Stomach (tissue), 9 donors: ENCODE measurements around the gene TOX3. TPM values are rescaled to one million over a fixed set of nuclear protein-coding genes. Genes with fewer than 3 reads are reported as not detected.

Source experiments
- DNase-seq, 2 donors: peaks; one replicate each; pipeline versions ENCODE4 v3.0.0 to v3.0.0-alpha.2; 2013 to 2019
- H3K27ac ChIP-seq, 5 donors: fragments of 200-600 bp in 4 of 5; sonication (generic) in 4 of 5; one replicate each; pipeline ENCODE4 v1.5.1; 2013 to 2019; ENCODE audit warnings: mild to moderate bottlenecking in 1 of 5, moderate library complexity in 1 of 5
- H3K27me3 ChIP-seq, 3 donors: fragments of 200-600 bp; sonication (generic); one replicate each; pipeline ENCODE4 v1.5.1; 2017 to 2019; ENCODE audit warnings: mixed run types in 1 of 3
- H3K36me3 ChIP-seq, 4 donors: fragments of 200-600 bp; sonication (generic); 1 replicate in 3 of 4; 2 replicates in 1 of 4; pipeline ENCODE4 v1.5.1; 2016 to 2019
- H3K4me1 ChIP-seq, 4 donors: fragments of 200-600 bp; sonication (generic); one replicate each; pipeline ENCODE4 v1.5.1; 2016 to 2019
- H3K4me3 ChIP-seq, 4 donors: fragments of 200-600 bp; sonication (generic) in 3 of 4; one replicate each; pipeline ENCODE4 v1.5.1; 2016 to 2019; ENCODE audit warnings: mild to moderate bottlenecking in 1 of 4
- H3K9me3 ChIP-seq, 4 donors: fragments of 200-600 bp; sonication (generic); one replicate each; pipeline ENCODE4 v1.5.1; 2016 to 2019
- CTCF ChIP-seq, 7 experiments: fragments of 450-650 bp in 4 of 7; fragments of 200-600 bp in 3 of 7; sonication (generic) in 3 of 7; IDR thresholded peaks; one replicate each; pipeline ENCODE4 v1.5.1; 2016 to 2019; ENCODE audit warnings: antibody characterized with exemption in 7 of 7, control low read depth in 2 of 7, mild to moderate bottlenecking in 1 of 7
- EP300 ChIP-seq: sonication (generic); formaldehyde crosslinking; IDR thresholded peaks from one replicate; pipeline ENCODE4 v1.6.1; 2017; ENCODE audit warnings: antibody characterized with exemption
- POLR2A ChIP-seq, 4 donors: fragments of 450-650 bp; IDR thresholded peaks; one replicate each; pipeline ENCODE4 v1.6.1; 2016; ENCODE audit warnings: antibody characterized with exemption in 4 of 4, control low read depth in 2 of 4, mild to moderate bottlenecking in 1 of 4, moderate library complexity in 1 of 4
- POLR2AphosphoS5 ChIP-seq, 3 donors: sonication (generic); formaldehyde crosslinking; IDR thresholded peaks; one replicate each; pipeline ENCODE4 v1.6.1; 2016; ENCODE audit warnings: antibody characterized with exemption in 3 of 3
- WGBS, 5 donors: extraction: QIAGEN DNeasy Blood & Tissue Kit in 3 of 5; methylation state at CpG; one replicate each; pipeline versions ENCODE4 v1.1.5 to v1.1.7; 2013 to 2018; 5-methylcytosine and 5-hydroxymethylcytosine counted together
- intact Hi-C: fragments of 100-400 bp; cut with DNase I; formaldehyde crosslinking; loops from one replicate; pipeline ENCODE4 v1.15.1; 2023; ENCODE audit warnings: low total_unique reads
- polyA plus RNA-seq, 3 donors: library from polyadenylated mRNA; stranded (reverse); fragments of 200-250 nt; gene quantifications; one replicate each; pipeline ENCODE4 v1.2.3, GENCODE V29; 2013
- total RNA-seq, 5 donors: library from RNA; depleted of rRNA; stranded (reverse); fragments of >200 nt; gene quantifications; one replicate each; pipeline versions ENCODE4 v1.1.0 to v1.2.3, GENCODE V29; 2014 to 2016
- donor health status: healthy with polysubstance abuse.
- donor health status: Bipolar disorder and iron deficiency.
- donor health status: healthy.

Gene TOX3
- total and polyA plus RNA-seq, 8 donors: 6.4 to 169 (median 11.1) TPM

GRCh38 chr16:52552643-52553042 is 5.7 kb upstream of the TOX3 start:
- Histone ChIP-seq H3K36me3 (no peaks in the 10 kb centered on the region), H3K4me3 (no peak overlapping the region), H3K27me3 (peaks cover 0 to 4% (median 0%) of the 10 kb centered on the region in 3 donors), H3K9me3 (no peaks in the 10 kb centered on the region), H3K4me1 (peaks cover 0 to 23% (median 11%) of the 10 kb centered on the region in 4 donors), H3K27ac (no peak overlapping the region)
- 42 to 48% (median 44%) methylated on average over 5 of the region's 5 CpGs for WGBS, 5 donors
- intact Hi-C loops: no loop called here
- TF ChIP-seq CTCF (IDR thresholded peaks at IDR 0.05) (no peak), POLR2A (IDR thresholded peaks at IDR 0.05) (no peak), POLR2AphosphoS5 (IDR thresholded peaks at IDR 0.05) (no peak), EP300 (no peak)
- no peak for DNase-seq

- WGBS, 5 donors: 21 to 37% (median 27%) methylated on average over 11 of the region's 11 CpGs
- Histone ChIP-seq H3K4me3 (no peak overlapping the region), H3K4me1 (peaks cover 5 to 40% (median 21%) of the 10 kb centered on the region in 4 donors), H3K9me3 (no peaks in the 10 kb centered on the region), H3K27me3 (peaks cover 0 to 31% (median 12%) of the 10 kb centered on the region in 3 donors), H3K36me3 (no peaks in the 10 kb centered on the region), H3K27ac (peak overlapping the region in 4 of 5 donors; percentile 9 to 93 (median 91))
- intact Hi-C loops: no loop called here
- no peak for TF ChIP-seq POLR2A (IDR thresholded peaks at IDR 0.05)
- peak in 5 of 7 experiments; percentile 32 to 75 (median 60) for TF ChIP-seq CTCF (IDR thresholded peaks at IDR 0.05)
- TF ChIP-seq EP300: no peak
- peak in 1 of 2 donors; percentile 70 for DNase-seq
These were observed 2.2 kb upstream of the TOX3 start for GRCh38 chr16:52549011-52549692.

DNA sequence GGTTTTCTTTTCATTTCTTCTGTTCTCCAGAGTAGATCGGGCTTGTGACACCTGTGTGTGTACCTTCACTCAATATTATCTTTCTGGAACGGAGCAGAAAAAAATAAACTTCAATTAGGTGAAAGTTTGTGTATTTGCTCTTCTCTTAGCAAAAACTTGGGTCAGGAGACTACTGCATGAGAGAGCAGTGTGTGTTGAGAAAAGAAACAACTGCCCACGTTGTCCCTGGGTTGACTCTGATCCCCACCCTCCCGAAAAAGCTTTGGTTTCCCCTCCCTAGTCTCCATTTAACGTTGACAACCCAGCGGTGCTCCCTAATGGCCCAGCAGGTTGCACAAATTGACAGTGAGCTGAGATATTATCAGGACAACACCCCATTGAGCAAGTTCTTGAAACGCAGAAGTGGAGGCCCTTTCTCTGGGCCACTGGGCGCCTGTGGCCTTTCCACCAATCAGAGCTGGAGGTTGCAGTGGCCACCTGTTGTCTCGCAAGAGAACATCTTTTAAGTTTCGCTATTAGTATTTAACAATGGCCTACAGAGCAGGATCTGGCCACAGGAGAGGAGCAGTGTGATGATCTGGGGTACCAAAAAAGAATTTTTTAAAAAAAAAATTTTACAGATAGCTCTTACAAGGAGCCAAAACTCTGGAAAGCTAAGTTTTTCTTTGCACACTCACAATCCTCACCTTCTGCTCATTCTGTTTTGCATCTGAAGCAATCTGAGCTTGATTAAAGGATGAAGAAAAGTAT is 1.5 kb upstream of the TOX3 start:
- no peaks in the 10 kb centered on the region for H3K9me3 ChIP-seq
- WGBS, 5 donors: 27 to 43% (median 38%) methylated on average over 10 of the region's 10 CpGs
- peak in 1 of 2 donors; percentile 30 for DNase-seq

More for the DNA sequence above, 1.5 kb upstream of the TOX3 start:
- intact Hi-C loops: no loop called here
- Histone ChIP-seq H3K27ac (peak overlapping the region; percentile 74 to 93 (median 91)), H3K27me3 (peaks cover 0 to 31% (median 12%) of the 10 kb centered on the region in 3 donors), H3K36me3 (no peaks in the 10 kb centered on the region), H3K4me1 (peaks cover 5 to 47% (median 21%) of the 10 kb centered on the region in 4 donors), H3K4me3 (peak overlapping the region in 1 of 4 donors; percentile 76)
- no peak for TF ChIP-seq POLR2A (IDR thresholded peaks at IDR 0.05)
- no peak for TF ChIP-seq EP300
- no peak for TF ChIP-seq CTCF (IDR thresholded peaks at IDR 0.05)
- TF ChIP-seq POLR2AphosphoS5 (IDR thresholded peaks at IDR 0.05): no peak
